NCI-H1694 (cell line): ENCODE measurements around the gene CEP104.

Experiments used
- DNase-seq: peaks from one replicate; lab custom pipeline; 2025; lab: John Stamatoyannopoulos, UW

CEP104 gene

DNA sequence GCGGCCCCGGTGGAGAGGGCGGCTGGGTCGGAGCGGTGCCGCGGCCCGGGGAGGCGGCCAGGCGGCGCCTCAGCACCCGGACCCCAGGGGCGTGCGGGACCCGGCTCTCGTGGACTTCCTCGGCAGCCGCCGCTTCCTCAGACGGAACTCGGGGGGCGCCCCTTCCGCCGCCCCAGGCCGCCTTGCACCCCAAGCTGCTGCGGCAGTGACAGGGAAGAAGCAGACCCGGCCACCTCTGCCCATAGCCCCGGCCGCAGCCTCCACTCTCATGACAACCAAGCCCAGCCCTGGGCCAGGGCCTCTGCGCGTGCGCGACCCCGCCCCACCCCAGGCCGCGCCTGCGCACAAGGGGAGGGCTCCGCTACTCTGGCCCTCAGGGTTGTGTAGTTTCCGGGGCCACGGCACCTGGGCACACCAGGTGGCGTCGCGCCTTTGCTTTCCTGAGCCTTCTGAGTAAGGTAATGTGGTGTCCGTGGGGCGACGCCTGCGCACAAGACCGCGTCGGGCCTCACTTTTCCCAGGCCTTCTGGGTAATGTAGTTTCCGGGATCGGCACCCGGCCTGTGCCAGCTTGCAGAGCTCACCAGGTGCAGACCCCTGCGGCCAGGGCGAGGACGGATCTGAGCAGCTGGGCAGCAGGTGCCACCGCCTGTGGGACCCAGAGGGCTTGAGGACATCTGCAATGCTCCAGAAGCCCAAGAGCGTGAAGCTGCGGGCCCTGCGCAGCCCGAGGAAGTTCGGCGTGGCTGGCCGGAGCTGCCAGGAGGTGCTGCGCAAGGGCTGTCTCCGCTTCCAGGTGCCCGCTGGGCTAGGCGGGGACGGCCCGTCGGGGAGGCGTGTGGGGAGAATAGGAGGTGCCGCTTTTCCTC, at the start of gene CEP104, which contains the start of gene DFFB:
CEP104 (minus strand) TSS at position 289 of the 868 bp plus-strand sequence. CDS start 4,804 bp downstream, outside the sequence.
DFFB (plus strand) TSS at position 554 of the 868 bp plus-strand sequence; CDS start at position 682, 128 bp downstream.
- DNase-seq: peak; percentile 83

DNA sequence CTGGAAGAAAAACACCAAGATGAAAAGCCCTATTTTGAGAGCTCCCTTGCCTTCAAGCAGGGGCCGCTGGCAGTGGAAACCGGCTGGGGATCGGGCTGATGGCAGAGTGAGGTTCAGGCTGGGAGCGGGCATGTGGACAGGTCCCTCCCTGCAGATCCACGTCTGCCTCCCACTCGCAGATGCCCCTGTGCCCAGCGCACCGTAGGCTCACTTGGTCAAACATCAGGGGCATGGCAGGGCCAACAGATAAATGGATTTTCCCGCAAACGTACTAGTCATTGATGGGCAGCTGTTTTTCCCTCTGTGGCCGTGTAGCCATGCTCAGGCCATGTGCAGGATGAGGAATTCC, 49.6 kb upstream of the CEP104 start:
- DNase-seq: no peak

DNA sequence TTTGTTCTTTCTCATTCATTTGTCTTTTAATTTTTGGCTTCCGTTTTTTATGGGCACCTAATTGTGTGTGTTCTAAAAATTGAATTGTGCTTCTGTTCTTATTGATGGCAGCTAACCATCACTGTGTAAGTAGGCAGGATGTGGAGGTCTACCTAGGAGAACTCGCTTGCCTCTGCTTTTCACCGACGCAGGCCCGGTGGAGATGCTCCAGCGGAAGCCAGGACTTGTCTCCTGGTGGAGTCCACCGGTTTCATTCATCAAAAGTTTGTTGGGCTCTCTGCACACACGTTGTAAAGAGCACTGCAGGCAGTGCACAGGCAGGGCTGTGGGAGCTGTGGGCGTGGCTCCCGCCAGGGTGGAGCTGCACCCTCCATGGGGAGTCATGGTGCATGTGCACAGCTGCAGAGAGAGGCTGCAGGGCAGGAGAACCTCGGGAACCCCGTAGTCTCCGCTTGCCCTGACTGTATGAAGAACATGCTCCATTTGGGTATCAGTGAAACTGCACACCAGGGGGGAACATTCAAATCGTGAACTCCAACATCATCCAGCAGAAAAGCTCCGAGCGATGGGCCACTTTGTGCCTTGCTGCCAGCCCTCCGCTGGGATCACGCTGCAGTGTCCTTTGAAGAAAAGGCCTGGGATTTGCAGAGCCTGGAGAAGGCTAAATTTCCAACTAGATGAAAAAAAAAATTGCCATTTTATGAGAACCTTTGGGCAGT, 49.1 kb upstream of the CEP104 start:
- DNase-seq: no peak

DNA sequence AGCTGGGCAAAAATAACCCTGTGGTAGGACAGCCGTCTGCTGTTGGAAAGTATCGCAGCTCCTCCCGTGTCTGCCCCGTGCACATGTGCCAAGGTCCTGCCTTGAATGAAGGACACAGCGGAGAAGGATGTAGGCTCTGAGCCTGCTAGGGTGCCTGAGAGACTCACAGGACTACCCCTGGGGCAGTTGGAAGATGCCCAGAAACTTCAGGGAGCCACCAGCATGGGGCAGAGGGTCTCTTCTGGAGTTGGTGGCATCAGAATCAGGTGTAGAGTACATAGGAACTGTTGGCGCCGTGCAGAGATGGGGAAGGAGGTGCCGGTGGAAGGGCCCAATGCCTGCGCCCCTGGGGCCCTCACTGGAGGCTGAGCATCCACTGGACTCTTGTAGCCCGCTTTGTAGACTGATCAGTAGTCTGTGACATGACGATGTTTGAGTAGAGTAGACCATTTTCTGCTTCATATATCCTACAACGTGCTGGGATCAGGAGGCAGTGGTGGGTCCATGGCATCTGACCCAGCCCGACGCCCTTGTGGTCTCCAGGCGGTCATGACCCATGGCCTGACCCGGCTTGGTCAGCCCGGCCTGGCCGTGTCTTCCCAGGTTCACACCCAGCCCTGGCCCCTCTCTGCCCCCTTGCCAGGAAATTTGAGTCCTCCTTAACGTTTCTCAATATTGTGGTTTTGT, 48.4 kb upstream of the CEP104 start:
- no peak for DNase-seq

DNA sequence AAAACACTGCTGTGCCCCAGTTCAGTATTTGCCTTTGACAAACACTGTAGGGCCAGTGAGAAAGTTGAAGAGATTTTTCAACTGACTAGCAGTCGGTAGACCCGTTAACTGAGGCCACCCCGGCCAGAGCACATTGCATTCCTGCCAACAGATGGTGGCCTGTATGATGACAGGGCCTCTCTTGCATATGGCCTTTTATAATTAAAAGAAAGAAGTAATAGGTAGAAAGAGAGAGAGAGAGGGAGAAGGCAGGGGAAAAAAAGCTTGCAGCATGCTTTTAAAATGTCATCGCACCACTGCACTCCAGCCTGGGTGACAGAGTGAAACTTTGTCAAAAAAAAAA, 47.8 kb upstream of the CEP104 start:
- DNase-seq: no peak

DNA sequence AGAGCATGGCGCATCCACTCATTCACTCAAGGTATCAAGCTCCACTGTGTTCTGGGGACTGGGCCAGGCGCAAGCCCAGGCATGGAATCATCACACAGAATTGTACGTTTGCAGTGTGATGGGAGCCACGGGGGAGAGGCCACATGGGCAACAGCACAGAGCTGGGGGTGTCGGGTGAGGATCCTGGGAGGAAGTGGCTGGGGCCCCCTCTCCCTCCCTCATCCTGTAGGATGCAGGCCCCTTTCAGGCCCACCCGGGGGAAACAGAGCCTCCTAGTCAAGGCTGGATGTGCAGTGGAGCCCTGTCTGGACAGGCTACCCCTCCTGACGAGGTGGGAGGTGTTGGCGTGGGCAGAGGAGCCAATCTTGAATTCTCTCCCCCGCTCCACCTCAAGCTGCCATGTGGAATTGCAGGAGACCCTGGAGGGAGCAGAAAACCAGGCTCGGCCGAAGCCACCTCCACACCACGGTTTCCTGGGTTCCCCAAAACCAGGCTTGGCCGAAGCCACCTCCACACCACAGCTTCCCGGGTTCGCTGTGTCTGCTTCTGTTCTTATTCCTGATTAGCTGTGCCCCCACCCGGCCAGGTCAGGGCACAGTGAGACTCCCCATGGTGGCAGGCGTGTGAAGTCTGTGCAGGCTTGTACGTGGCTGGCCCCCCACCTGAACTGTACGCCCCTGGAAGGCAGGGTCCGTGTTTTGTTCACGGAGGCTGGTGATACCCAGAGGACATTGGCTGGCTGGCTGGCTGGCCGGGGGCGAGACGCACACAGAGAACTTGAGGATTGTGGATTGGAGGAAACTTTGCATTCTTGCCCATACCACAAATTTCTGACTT, 47.2 kb upstream of the CEP104 start:
- DNase-seq: no peak

DNA sequence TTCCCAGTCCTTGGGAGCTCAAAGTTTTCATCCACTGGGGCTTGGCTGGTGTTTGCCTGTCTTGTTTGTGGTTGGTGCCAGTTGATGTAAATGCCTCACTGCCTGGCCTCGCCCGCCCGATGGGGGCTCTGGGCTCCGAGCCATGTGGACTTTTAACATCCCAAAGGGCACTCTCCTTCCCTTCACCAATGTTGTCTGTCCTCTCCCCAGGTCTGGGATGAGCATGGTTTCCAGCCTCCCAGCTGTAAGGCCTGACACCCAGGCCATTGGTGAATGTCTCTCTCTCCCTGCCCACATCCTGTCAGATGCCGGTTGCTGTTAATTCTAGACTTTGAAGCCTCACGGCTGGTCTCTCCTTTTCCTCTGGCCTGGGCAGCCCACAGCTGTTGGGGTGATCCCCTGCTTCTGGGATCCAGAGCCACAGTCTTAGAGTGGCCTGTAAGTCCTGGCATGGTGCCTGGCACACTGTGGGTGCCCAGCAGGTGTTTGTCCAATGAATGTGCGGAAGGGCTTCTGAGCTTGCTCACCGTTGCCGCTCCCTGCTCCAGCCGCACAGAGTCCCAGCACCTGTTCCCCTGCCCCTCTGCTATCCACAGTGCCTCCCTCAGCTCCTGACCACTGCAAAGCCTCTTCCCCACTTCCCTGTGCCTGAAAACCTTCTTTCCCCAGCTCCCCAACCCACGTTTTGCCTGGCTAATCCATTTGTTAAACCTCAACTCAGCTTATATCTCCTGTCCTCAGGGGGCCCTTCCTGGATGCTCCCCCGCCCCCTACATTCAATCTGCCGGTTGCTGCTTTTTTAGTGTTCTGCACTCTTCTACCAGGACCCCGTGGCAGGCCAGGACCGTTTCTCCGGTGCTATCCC, 46.4 kb upstream of the CEP104 start:
- no peak for DNase-seq

DNA sequence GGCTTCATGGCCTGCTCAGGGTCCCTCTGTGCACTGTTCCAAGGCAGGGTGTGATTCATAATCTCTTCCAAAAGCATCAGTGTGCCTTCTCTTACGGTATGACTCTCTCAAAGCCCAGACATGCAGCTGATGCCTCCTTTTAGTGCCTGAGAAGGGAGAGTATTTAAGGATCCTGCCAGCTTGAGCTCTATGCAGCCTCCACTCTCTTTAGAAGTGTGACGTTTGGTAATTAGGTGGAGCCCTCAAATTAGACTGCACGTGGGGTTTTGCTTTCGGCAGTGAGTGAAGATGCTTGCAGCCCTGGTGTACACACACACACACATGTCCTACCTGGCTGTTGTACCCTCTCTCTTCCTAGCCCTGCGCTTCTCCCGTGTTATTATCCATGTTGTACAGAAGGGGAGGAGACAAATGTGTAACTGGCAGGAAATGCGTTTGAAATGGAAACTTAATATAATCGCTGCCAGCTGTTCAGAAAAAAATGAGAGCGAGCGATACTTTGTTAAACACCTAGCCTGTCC, 45.6 kb upstream of the CEP104 start:
- no peak for DNase-seq

DNA sequence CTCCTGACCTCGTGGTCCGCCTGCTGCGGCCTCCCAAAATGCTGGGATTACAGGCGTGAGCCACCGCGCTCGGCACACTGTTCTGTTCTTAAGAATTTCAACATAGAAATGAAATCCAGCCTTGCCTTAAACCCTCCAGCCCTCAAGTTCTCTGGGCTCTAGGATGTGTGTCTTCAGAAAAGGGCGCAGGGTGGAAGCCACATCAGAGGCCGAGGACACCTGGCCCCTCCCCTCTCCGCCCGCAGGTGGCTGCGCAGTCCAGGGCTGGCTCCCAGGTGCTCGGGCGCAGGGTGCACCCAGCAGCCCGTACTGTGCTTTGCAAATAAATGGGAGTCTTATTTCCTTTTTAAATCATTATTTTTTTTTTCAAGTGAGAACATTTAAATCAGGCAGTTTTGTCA, 45.1 kb upstream of the CEP104 start:
- no peak for DNase-seq

DNA sequence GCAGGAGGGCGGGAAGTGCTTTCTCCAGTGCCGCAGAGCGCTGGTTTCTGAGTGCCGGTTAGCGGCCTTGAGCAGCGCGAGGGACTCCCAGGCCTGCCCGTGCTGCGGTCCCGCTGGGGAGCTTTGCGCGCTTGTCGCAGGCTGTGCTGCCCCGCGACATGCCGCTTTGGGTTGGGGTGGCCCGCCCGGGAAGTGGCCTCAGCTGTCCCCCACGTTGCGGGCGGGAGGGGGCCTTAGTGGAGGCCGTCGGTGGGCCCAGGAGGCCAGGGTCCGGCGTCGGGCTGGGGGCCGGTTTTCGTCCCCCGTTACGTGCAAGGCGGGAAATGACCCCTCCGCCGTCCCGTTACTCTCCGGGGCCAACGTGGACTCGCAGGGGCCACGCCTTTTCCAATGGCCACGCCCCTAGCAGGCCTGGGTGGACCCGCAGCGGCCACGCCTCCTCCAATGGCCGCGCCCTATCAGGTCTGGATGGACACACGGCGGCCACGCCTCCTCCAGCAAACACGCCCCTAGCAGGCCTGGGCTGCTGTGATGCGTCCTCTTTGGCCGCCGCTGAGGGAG, 44.0 kb upstream of the CEP104 start:
- DNase-seq: peak; percentile 23

DNA sequence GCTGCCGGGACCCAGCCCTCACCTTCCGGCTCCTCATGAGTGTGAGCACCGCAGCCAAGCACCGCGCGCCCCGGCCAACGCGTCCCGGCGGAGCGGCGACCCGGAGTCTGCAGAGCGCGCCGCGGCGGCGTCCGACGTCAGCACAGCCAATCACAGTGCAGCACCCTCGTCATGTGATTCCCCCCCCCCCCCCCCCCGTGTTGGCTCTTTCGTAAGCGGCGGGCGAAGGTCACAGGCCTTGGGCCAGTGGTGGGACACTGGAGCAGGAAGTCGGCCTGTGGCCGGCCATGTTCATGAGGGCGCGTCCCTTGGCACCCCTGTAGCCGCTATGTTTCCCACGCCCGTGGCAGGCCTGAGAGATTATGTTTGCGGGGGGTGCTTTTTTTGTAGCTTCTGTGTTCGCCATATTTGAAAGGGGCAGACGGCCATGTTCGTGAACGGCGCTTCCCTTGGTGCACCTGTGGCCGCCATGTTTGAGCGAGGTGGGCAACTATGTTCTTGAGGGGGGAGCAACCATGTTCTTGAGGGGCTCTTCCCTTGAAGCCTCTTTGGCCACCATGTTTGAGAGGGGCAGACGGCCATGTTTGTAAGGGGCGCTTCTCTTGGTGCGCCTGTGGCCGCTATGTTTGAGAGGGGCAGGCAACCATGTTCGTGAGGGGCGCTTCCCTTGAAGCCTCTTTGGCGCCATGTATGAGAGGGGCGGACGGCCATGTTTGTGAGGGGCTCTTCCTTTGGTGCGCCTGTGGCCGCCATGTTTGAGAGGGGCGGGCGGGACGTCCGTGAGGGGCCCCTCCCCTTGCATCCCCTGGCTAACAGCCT, 43.3 kb upstream of the CEP104 start, which contains the start of gene C1orf174:
C1orf174 (minus strand) TSS at position 123 of the 819 bp plus-strand sequence; CDS start at position 37, 86 bp downstream.
- peak; percentile 96 for DNase-seq

DNA sequence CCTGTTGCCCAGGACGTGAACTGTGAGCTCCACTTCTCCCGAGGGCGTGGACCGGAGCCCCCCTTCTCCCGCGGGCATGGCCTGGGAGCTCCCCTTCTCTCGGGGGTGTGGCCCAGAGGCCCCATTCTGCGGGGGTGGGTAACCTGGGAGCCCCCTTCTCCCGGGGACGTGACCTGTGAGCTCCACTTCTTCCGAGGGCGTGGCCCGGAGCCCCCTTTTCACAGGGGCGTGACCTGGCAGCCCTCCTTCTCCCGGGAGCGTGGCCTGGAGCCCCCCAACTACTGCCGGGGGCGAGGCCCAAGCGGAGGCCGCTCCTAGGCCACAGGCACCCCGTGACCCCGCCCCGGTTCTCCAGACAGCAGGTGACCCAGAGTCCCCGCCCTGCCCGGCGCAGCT, 42.7 kb upstream of the CEP104 start:
- DNase-seq: no peak

DNA sequence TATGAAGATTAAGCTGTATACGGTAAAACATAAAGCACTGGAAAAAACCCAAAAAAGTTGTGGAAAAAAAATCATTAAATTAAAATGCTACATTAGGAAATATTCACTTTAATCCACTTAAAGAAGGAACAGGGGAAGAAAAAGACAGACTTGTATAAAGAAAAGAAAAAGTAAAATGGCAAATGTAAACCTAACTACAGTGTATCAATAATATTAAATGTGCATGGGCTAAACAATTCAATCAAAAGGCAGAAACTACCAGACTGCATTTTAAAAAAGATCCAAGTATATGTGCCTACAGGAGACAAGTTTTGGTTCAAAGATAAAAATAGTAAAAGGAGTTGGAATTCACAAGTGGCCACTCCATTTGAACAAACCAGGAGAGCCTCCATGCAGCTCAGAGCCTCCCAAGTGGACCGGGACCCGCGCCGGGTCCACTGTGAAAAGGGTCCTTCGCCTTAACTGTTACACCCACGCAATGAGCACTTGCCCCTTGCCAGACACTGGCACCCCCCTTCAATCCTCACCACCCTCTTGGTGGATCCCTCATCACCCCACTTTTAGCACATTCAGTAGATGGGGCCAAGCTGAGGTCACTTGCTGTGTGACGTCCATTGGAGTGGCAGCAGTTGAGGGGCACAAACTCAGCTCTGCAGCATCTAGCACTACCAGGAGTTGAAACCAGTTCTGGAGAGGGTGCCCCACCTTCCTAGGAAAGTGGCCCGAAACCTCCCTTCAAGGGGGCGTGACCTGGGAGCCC, 42.2 kb upstream of the CEP104 start:
- DNase-seq: no peak

DNA sequence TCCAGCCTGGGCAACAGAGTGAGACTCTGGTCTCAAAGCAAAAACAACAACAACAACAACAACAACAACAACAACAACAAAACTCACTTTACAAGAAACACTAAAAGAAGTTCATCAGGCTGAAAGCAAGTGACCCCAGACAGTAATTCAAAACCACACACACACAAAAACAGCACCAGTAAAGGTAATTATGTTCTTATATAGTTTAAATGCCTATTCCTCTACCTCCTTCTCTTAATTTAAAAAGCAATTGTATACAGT, 41.4 kb upstream of the CEP104 start:
- DNase-seq: no peak

DNA sequence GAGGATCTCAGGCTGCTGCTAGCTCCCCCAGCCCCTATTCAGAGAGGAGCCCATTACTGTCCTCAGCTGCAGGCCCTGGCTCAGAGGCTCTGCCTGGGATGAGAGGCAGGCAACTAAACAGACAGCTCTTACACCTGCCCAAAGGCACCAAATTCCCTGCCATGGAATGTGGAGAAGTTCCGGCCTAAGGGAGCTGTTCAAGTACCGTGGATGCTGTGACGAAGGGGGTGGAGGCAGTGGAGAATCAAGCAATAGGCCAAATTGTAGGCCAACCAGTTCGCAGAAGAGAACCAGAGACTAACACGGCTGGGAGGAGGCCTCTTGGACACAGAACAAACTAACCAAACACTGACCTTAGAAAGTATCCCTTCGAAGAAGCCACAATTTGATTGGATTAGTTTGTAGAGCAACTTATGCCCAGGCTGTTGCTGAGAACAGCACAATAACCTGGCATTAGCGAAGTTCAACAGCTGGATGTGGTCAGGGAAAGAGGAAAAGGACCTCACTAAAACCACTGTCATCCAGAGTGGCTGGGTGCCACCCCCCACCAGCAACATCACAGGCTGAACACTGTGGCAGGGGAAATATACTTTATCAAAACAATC, 39.5 kb upstream of the CEP104 start:
- DNase-seq: no peak

DNA sequence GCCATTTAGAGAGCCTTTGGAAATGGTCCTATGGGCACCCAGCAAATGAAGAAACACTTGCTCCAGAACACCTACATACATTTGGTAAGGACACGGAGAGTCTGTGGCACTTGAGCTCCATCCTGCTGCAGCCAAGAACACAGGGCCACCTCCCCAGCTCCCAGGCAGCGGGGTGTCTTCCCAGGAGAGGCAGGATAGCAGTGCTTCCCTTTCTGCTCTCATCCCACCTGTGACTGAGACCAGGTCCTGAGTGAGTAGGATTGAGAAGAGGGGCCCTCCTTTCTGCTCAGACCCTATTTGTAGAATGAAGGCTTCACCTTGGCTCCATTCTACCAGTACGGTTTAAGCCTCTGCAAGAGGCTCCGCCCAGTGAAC, 38.9 kb upstream of the CEP104 start:
- no peak for DNase-seq

DNA sequence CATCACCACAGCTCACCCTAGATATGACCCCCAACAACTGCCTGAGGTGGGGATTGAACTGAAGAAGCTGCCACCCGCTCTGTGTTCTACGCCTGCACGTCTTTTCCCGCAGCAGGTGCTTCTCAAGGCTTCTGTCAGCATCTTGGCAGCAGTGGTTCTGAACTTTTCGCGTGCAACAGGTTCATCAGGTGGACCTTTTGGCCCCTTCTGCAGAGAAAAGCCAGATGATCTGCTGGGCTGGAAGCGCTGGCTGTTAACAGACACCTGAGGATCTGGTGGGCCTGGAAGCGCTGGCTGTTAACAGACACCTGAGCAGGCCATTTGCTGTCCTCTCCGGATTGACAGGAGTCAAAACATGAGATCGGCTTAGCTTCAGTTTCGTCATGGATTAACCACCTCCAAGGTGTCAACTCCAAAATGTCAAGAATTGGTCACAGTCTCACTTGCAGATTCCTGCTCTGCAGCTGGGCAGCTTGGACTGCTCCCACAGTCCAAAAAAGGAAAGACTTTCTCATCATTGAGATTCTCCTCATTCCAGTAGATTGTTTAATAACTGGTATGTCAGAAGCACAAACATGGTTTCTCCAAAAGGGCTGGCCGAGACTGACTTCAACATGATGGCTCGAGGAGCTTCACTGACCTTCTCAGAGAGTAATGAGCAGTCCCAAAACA, 38.4 kb upstream of the CEP104 start:
- no peak for DNase-seq
